NCI-H187 (cell line): Measurements from ENCODE around the gene TMPRSS11A.

Experiments
- DNase-seq, 2 experiments: peaks; one replicate each; lab custom pipeline; 2025; lab: John Stamatoyannopoulos, UW

The TMPRSS11A gene

DNA sequence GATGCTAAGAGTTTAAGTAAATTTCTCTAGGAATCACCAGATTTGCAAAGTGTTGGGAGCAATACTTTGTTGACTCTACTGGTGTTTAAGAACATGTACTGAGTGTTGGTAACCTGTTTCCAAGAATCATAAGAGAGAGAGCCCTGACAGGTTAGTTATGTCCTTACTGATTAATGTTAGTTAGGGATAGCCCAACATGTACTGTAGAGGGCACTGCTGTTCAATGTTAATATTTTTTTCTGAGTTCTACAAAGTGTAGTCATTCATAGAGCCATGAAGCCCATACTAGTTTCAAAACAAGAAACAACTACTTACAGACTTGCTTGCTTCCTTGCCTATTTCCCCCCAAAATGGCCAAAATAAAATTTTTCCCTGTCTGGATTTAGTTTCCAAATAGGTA, 91.4 kb downstream of the TMPRSS11A start:
- no peak for DNase-seq

GRCh38 chr4:67869580-67870190, 93.6 kb downstream of the TMPRSS11A start:
- no peak for DNase-seq

DNA sequence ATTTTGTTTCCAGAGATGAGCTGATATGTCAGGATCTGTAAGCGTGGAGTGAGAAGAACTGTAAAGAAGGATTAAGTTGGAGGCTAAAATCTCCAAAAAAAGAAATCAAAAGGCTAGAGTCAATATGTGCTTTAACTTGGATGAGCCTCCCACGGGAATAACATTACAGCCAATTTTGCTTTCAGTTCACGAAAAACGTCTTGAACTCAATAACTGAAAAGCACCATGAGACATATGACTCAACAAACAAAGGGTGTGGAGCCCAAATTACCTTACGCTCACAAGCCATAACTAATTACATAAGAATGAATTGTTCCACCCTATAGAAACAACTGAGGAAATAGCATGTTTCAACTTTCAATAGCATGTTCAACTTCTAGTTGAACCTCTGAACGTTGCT, 101.8 kb downstream of the TMPRSS11A start:
- no peak for DNase-seq
